A673 (cell line): ENCODE measurements around the gene LYZL4. TPM values are rescaled to one million over a fixed set of nuclear protein-coding genes. Genes with fewer than 3 reads are reported as not detected.

Experiments used
- BruUV-seq: library from RNA; stranded (reverse); fragments of 400-500 nt; replicated peaks from 2 replicates; lab custom pipeline; 2021; lab: Mats Ljungman, UMichigan
- CTCF ChIA-PET: fragments of 300-600 bp; sonication (Branson Sonifier 250); formaldehyde crosslinking; loops from one replicate; lab custom pipeline; 2022; ENCODE audit warnings: antibody characterized with exemption; lab: Charles Lee
- POLR2A ChIA-PET: fragments of 300-600 bp; sonication (Branson Sonifier 250); formaldehyde crosslinking; loops from one replicate; lab custom pipeline; 2022; ENCODE audit warnings: antibody characterized with exemption; ENCODE audit not compliant: low non-redundant PET; lab: Charles Lee
- DNase-seq: peaks from one replicate; pipeline ENCODE4 v3.0.0-alpha.2; 2015; ENCODE audit warnings: low spot score
- H3K27ac ChIP-seq: fragments of 200-600 bp; sonication (generic); 2 replicates; pipeline ENCODE4 v1.5.1; 2016; ENCODE audit warnings: mixed run types, low read depth, mild to moderate bottlenecking, mixed read lengths, antibody characterized with exemption, low read length; ENCODE audit not compliant: poor library complexity, severe bottlenecking
- H3K27me3 ChIP-seq: fragments of 200-600 bp; sonication (generic); replicated peaks from 2 replicates; pipeline ENCODE4 v1.6.1; 2017; ENCODE audit warnings: mixed run types, low read depth, mild to moderate bottlenecking, mixed read lengths, antibody characterized with exemption, low read length; ENCODE audit not compliant: insufficient read depth, poor library complexity
- H3K36me3 ChIP-seq: fragments of 200-600 bp; sonication (generic); 2 replicates; pipeline ENCODE4 v1.6.1; 2016; ENCODE audit warnings: mixed run types, mild to moderate bottlenecking, mixed read lengths, antibody characterized with exemption, low read length; ENCODE audit not compliant: insufficient read depth, poor library complexity, severe bottlenecking
- H3K4me1 ChIP-seq: fragments of 200-600 bp; sonication (generic); 2 replicates; pipeline ENCODE4 v1.6.1; 2017; ENCODE audit warnings: mixed run types, mild to moderate bottlenecking, mixed read lengths, antibody characterized with exemption, low read length; ENCODE audit not compliant: insufficient read depth, poor library complexity, severe bottlenecking
- H3K4me3 ChIP-seq: fragments of 200-600 bp; sonication (generic); 2 replicates; pipeline ENCODE4 v1.5.1; 2016; ENCODE audit warnings: low read depth, mixed run types, mild to moderate bottlenecking, mixed read lengths, low read length; ENCODE audit not compliant: poor library complexity, severe bottlenecking
- H3K9me3 ChIP-seq: fragments of 200-600 bp; sonication (generic); 2 replicates; pipeline ENCODE4 v1.6.1; 2016; ENCODE audit warnings: mixed run types, low read depth, mild to moderate bottlenecking, mixed read lengths, antibody characterized with exemption, low read length; ENCODE audit not compliant: poor library complexity, severe bottlenecking
- EZH2 ChIP-seq: fragments of 200-600 bp; sonication (generic); IDR thresholded peaks from 2 replicates; pipeline ENCODE4 v1.6.1; 2017; ENCODE audit warnings: borderline replicate concordance, low read depth, mild to moderate bottlenecking, mixed read lengths, antibody characterized with exemption, low read length; ENCODE audit not compliant: poor library complexity, severe bottlenecking
- intact Hi-C: fragments of 100-400 bp; cut with micrococcal nuclease; formaldehyde crosslinking; loops from one replicate; pipeline ENCODE4 v1.10.0; 2022; ENCODE audit not compliant: unreplicated experiment
- total RNA-seq: library from RNA; stranded (reverse); gene quantifications from 2 replicates; pipeline ENCODE4 v1.2.3, GENCODE V29; 2021
- TF ChIP-seq, protein P1 (sequence below): fragments of 300-800, 200-600 bp; sonication (generic); conservative IDR thresholded peaks from 2 replicates; pipeline ENCODE4 v1.5.1; 2017; ENCODE audit warnings: low read depth, mild to moderate bottlenecking, antibody characterized with exemption, low read length, moderate library complexity, mixed read lengths

Gene LYZL4
- total RNA-seq, 1 experiment from 2014 or later = not detected

DNA sequence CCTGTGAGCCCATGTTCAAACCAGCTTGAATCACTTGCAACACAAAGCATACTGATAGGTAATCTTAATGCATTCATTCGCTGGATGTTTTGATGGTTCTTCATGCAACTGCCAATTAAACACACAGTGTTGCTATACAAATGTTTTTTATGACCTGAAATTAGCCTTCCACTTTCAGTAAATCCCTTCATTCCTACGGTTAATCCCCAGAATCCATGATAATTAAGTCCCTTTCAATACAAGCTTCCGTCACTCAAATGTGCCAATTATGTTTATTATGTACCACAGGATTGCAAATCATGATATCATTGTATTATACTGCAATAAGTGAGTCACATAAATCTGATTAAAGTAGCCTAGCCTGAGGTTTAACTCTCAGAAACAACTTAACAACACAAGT lies 14.5 kb upstream of the LYZL4 start:
- H3K9me3 ChIP-seq = no peaks in the 10 kb centered on the region
- intact Hi-C loops = no loop called here
- BruUV-seq = no TSS peak
- no peak overlapping the region for H3K4me3 ChIP-seq
- no peaks in the 10 kb centered on the region for H3K4me1 ChIP-seq
- ChIA-PET POLR2A (no interaction called here), CTCF (no interaction called here)
- peak; percentile 35 for DNase-seq
- TF ChIP-seq, protein P1, sequence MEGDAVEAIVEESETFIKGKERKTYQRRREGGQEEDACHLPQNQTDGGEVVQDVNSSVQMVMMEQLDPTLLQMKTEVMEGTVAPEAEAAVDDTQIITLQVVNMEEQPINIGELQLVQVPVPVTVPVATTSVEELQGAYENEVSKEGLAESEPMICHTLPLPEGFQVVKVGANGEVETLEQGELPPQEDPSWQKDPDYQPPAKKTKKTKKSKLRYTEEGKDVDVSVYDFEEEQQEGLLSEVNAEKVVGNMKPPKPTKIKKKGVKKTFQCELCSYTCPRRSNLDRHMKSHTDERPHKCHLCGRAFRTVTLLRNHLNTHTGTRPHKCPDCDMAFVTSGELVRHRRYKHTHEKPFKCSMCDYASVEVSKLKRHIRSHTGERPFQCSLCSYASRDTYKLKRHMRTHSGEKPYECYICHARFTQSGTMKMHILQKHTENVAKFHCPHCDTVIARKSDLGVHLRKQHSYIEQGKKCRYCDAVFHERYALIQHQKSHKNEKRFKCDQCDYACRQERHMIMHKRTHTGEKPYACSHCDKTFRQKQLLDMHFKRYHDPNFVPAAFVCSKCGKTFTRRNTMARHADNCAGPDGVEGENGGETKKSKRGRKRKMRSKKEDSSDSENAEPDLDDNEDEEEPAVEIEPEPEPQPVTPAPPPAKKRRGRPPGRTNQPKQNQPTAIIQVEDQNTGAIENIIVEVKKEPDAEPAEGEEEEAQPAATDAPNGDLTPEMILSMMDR = no peak
- no peak for TF ChIP-seq EZH2
- no peaks in the 10 kb centered on the region for H3K36me3 ChIP-seq
- H3K27me3 ChIP-seq = no peaks in the 10 kb centered on the region
- no peak overlapping the region for H3K27ac ChIP-seq

GRCh38 chr3:42421818-42422796 lies 11.7 kb upstream of the LYZL4 start:
- no peak overlapping the region for H3K4me3 ChIP-seq
- TF ChIP-seq, protein P1 = no peak
- no peak for TF ChIP-seq EZH2
- DNase-seq = no peak
- H3K27me3 ChIP-seq = no peaks in the 10 kb centered on the region
- H3K4me1 ChIP-seq = no peaks in the 10 kb centered on the region
- ChIA-PET POLR2A (no interaction called here), CTCF (no interaction called here)
- no peaks in the 10 kb centered on the region for H3K9me3 ChIP-seq
- intact Hi-C loops = no loop called here
- no peaks in the 10 kb centered on the region for H3K36me3 ChIP-seq
- no TSS peak for BruUV-seq
- H3K27ac ChIP-seq = no peak overlapping the region

DNA sequence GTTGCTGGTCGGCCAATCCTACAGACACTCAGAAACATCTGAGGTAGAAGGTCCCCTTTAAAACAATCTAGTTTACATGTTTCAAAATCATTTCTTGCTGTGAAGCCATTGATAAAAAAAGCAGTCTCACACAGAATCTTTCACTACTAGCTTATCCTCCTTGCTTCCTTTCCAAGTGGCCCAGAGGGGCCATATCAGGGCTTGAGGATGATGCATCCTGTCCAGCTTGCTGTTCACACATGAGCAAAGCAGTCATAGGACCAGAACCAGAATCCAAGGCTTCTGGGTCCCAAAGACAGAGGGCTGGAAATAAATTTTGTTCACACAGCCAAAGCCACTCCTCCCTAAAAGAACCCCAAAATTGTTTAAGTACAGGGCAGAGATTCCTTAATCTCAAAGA lies 9.2 kb upstream of the LYZL4 start:
- Histone ChIP-seq H3K27ac (no peak overlapping the region), H3K9me3 (no peaks in the 10 kb centered on the region), H3K4me3 (no peak overlapping the region), H3K27me3 (no peaks in the 10 kb centered on the region), H3K4me1 (no peaks in the 10 kb centered on the region), H3K36me3 (no peaks in the 10 kb centered on the region)
- no peak for DNase-seq
- no TSS peak for BruUV-seq
- intact Hi-C loops = no loop called here
- TF ChIP-seq, protein P1 = no peak
- TF ChIP-seq EZH2 = no peak
- ChIA-PET CTCF (no interaction called here), POLR2A (no interaction called here)
